Epithelial cell of proximal tubule (primary cell): Measurements from ENCODE around the gene STX18. TPM values are rescaled to one million over a fixed set of nuclear protein-coding genes. Genes with fewer than 3 reads are reported as not detected.

Experiments
- DNase-seq: peaks from one replicate; pipeline ENCODE4 v3.0.0-alpha.2; 2011; ENCODE audit warnings: low read depth
- H3K4me3 ChIP-seq: 2 replicates; pipeline ENCODE4 v1.5.1; 2011; ENCODE audit warnings: low read depth, mild to moderate bottlenecking, low read length
- total RNA-seq: library from RNA; depleted of rRNA; stranded (reverse); fragments of >200 nt; gene quantifications from 2 replicates; pipeline ENCODE4 v1.2.3, GENCODE V29; 2015
- TF ChIP-seq, protein P1 (sequence below): conservative IDR thresholded peaks from 2 replicates; pipeline ENCODE4 v1.5.1; 2012; ENCODE audit warnings: low read depth, mild to moderate bottlenecking, low read length

STX18 gene
- total RNA-seq, result 23.9 and 30.0 TPM in 2 replicates

GRCh38 chr4:4541661-4542570, at the start of gene STX18:
STX18 (minus strand) TSS chr4:4542048; CDS start chr4:4541964, 84 bp downstream.
- no peak for DNase-seq
- H3K4me3 ChIP-seq, result peak within 1 kb of the TSS; percentile 98
- TF ChIP-seq, protein P1, sequence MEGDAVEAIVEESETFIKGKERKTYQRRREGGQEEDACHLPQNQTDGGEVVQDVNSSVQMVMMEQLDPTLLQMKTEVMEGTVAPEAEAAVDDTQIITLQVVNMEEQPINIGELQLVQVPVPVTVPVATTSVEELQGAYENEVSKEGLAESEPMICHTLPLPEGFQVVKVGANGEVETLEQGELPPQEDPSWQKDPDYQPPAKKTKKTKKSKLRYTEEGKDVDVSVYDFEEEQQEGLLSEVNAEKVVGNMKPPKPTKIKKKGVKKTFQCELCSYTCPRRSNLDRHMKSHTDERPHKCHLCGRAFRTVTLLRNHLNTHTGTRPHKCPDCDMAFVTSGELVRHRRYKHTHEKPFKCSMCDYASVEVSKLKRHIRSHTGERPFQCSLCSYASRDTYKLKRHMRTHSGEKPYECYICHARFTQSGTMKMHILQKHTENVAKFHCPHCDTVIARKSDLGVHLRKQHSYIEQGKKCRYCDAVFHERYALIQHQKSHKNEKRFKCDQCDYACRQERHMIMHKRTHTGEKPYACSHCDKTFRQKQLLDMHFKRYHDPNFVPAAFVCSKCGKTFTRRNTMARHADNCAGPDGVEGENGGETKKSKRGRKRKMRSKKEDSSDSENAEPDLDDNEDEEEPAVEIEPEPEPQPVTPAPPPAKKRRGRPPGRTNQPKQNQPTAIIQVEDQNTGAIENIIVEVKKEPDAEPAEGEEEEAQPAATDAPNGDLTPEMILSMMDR, result no peak

GRCh38 chr4:4591071-4591470, 49.2 kb upstream of the STX18 start:
- TF ChIP-seq, protein P1, result no peak
- no peak for DNase-seq
- no peak overlapping the region for H3K4me3 ChIP-seq

GRCh38 chr4:4590546-4590945, 48.7 kb upstream of the STX18 start:
- no peak overlapping the region for H3K4me3 ChIP-seq
- no peak for DNase-seq
- TF ChIP-seq, protein P1, result no peak

DNA sequence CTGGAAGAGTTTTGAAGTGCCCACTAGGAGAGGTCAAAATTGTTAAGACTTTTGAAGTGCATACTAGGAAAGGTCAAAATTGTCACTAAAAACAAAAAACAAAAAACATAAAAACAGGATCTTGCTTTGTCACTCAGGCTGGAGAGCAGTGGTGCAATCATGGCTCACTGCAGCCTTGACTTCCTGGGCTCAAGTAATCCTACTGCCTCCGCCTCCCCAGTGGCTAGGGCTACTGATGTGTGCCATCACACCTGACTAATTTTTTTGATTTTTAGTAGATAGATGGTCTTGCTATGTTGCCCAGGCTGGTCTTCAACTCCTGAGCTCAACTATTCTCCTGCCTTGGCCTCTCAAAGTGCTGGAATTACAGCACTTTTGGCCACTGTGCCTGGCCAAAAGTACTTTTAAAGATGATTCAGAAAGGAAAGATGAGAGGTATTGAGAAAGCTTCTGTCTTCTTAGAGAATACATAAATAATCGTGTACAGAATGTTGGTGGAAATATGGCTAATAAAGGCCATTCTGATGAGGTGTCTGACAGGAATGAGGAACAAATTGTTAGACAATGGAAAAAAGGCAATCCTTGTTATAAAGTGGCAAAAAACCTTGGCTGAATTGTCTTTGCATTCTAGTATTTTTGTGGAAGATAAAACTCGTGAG, 43.3 kb upstream of the STX18 start:
- no peak overlapping the region for H3K4me3 ChIP-seq
- TF ChIP-seq, protein P1, result no peak
- no peak for DNase-seq

GRCh38 chr4:4583606-4584005, 41.8 kb upstream of the STX18 start:
- TF ChIP-seq, protein P1, result no peak
- no peak for DNase-seq

GRCh38 chr4:4582653-4583052, 40.8 kb upstream of the STX18 start:
- DNase-seq, result no peak
- TF ChIP-seq, protein P1, result no peak
- H3K4me3 ChIP-seq, result no peak overlapping the region

More at GRCh38 chr4:4583606-4584005, 41.8 kb upstream of the STX18 start:
- H3K4me3 ChIP-seq, result no peak overlapping the region

DNA sequence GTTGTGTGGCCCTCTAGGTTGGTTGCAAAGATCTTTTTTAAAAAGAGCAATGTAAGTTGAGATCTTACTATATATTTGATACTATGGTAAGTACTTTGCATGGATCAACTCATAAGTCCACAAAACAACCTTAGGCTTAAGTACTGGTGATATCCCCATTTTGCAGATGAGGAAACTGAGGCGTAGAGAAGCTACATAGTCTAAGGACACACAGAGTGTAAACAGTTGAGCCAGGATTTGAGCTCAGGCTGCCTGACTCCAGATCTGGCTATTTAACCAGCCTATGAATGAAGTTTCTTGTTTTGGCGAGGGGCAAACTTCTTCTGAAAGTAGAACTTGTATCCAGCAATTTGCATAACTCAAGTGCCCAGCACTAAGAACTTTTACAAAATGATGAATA, 38.6 kb upstream of the STX18 start:
- H3K4me3 ChIP-seq, result no peak overlapping the region
- DNase-seq, result no peak
- TF ChIP-seq, protein P1, result no peak
